ENCODE measurements around the gene ITSN1. TPM values are rescaled to one million over a fixed set of nuclear protein-coding genes. Genes with fewer than 3 reads are reported as not detected.

ITSN1 gene
- polyA plus RNA-seq, 3 donors from 2014 or later: 0.50 to 0.57 TPM; not detected in 1

DNA sequence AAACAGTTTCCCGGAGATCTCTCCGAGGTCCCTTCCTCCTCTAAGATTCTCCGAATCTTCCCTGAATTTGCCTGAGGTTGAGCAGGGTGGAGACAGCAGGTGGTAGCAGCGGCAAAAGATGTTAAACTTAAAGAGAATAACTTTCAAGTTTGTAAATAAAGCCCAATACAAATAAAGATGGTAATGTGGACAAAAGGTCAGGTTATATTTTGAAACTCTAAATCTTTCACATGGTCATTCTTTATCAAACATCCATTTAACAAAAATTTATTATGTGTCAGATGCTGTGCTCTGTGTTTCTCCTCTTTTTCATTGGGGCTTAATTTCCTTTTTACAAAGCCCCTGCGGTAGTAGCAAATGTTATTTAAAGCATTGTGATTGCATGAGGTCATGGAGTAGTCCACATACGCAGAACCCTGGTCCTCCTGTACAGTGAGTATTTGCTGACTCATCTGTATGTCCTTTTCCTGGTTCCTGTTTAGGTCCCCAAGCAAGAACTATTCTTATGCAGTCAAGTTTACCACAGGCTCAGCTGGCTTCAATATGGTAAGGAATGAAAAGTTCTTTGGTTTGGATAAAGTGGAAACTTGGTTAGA, 119.2 kb downstream of the ITSN1 start:
- Mint-ChIP-seq H3K4me1 (no peaks in the 10 kb centered on the region), H3K4me3 (no peak overlapping the region), H3K27ac (no peak overlapping the region), H3K27me3 (ENCODE audit: low read depth in 3 of 3) (peaks cover 0 to 4% (median 3%) of the 10 kb centered on the region in 3 donors), H3K36me3 (peaks cover 0 to 9% (median 0%) of the 10 kb centered on the region in 3 donors), H3K9me3 (no peaks in the 10 kb centered on the region)
- DNase-seq: no peak

DNA sequence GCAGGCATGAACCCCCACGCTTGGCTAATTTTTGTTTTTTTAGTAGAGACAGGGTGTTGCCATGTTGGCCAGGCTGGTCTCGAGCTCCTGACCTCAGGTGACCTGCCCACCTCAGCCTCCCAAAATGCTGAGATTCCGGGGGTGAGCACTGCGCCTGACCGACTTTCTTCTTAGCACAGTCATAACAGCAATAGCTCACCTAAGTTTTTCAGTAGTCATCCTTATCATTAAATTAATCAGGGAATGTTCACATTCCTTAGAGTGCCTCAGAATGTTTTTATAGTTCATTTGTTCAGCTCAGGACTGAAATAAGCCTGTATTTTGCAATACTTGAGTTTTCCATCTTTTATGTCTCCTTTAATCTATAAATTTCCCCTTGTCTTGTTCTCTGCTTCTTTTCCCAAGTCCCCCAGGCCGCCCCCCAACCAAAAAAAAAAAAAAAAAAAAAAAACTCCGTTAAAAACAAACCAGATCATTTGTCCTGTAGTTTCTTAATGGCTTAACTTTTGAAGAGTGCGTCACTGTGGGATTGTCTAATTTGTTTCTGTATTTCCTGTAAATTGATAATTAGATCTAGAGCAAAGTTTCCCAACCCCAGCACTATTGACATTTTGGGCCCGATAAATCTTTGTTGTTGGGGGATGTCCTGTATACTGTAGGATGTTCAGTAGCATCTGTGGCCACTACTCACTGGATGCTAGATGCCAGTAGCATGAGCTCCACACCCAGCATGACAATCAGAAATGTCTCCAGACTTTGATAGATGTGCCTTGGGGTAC, 120.7 kb downstream of the ITSN1 start:
- H3K36me3 Mint-ChIP-seq: peaks cover 0 to 10% (median 0%) of the 10 kb centered on the region in 3 donors
- H3K27me3 Mint-ChIP-seq (ENCODE audit: low read depth in 3 of 3): peaks cover 0 to 4% (median 4%) of the 10 kb centered on the region in 3 donors
- H3K4me3 Mint-ChIP-seq: no peak overlapping the region
- no peaks in the 10 kb centered on the region for H3K4me1 Mint-ChIP-seq
- H3K9me3 Mint-ChIP-seq: no peaks in the 10 kb centered on the region
- no peak for DNase-seq
- no peak overlapping the region for H3K27ac Mint-ChIP-seq

DNA sequence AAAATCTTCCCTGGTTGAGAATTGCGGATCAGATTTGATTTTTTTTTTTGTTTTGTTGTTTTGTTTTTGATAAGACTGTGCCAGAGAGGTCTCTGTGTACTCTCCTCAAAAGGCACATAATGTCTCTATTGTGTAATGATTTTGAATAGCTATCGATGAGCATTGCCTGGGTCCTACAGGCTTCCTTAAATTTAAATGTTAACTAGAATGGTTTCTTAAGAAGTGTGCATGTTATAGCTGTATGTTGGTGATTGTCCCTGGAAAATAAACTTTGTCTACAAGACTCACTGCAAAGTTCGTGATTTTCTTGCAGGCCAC, 121.2 kb downstream of the ITSN1 start:
- peaks cover 0 to 10% (median 0%) of the 10 kb centered on the region in 3 donors for H3K36me3 Mint-ChIP-seq
- H3K27me3 Mint-ChIP-seq (ENCODE audit: low read depth in 3 of 3): peaks cover 0 to 4% (median 4%) of the 10 kb centered on the region in 3 donors

DNA sequence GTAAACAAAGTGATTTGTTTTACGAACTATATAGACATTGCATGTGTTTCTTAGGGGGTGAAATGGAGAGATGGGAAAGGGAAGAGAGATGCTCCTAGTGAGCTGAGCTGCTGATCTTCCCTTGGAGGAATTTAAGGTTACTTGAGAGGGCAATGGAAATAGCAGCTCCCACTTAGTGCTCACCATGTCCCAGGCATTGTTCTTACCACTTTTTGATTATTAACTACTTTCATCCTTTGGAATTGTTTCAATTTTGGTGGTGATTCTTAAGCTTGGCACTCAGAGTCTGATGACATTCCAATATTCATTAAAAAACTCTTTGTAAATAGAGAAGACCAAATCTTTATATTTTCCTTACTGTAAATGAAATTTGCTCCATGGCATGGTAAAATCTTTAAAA, 124.9 kb downstream of the ITSN1 start:
- no peak for DNase-seq
- no peaks in the 10 kb centered on the region for H3K4me1 Mint-ChIP-seq
- no peak overlapping the region for H3K4me3 Mint-ChIP-seq
- H3K9me3 Mint-ChIP-seq: no peaks in the 10 kb centered on the region
- peaks cover 3 to 14% (median 8%) of the 10 kb centered on the region in 3 donors for H3K36me3 Mint-ChIP-seq
- no peak overlapping the region for H3K27ac Mint-ChIP-seq
- peaks cover 0 to 3% (median 2%) of the 10 kb centered on the region in 3 donors for H3K27me3 Mint-ChIP-seq (ENCODE audit: low read depth in 3 of 3)

More for the DNA sequence above, 121.2 kb downstream of the ITSN1 start:
- no peak overlapping the region for H3K4me3 Mint-ChIP-seq
- DNase-seq: no peak
- H3K27ac Mint-ChIP-seq: no peak overlapping the region
- no peaks in the 10 kb centered on the region for H3K9me3 Mint-ChIP-seq
- no peaks in the 10 kb centered on the region for H3K4me1 Mint-ChIP-seq

DNA sequence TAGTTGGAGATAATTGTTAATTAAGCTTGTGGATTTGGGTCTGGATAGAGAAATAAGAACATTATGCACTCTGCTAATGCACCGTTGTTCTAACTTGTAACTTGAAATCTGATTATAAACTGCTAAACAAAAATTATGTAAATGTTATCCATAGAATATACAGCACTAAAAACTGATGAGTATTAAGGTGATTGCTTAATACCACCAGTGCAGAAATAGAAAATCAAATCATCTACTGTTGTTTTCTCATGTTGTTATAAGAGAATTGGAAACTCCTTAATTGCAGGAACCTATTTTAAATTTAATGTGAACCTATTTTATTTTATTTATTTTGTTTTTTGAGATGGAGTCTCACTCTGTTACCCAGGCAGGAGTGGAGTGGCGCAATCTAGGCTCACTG, 125.7 kb downstream of the ITSN1 start:
- Mint-ChIP-seq H3K36me3 (peaks cover 3 to 14% (median 8%) of the 10 kb centered on the region in 3 donors), H3K27me3 (ENCODE audit: low read depth in 3 of 3) (peaks cover 0 to 3% (median 2%) of the 10 kb centered on the region in 3 donors), H3K4me3 (no peak overlapping the region), H3K9me3 (no peaks in the 10 kb centered on the region), H3K4me1 (no peaks in the 10 kb centered on the region), H3K27ac (no peak overlapping the region)
- DNase-seq: no peak

DNA sequence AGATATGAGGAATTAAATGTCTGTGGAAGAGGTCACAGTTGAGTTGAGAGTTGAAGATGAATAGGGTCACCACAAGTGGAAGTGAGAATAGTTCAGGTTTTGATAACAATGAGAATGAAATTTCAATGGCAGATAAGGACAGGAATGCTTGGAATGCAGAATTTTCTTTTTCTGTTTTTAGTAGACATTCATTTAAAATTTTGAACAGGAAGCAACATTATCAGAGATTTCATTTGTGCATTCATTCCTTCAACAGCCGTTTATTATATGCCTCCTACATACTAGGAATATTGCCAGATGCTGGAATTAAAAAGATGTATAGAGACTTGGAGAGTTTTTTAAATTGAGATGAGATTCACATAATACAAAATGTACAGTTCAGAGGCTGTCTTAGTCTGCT, 126.8 kb downstream of the ITSN1 start:
- Mint-ChIP-seq H3K4me1 (no peaks in the 10 kb centered on the region), H3K36me3 (peaks cover 3 to 11% (median 8%) of the 10 kb centered on the region in 3 donors), H3K4me3 (no peak overlapping the region), H3K27me3 (ENCODE audit: low read depth in 3 of 3) (peaks cover 0 to 3% (median 2%) of the 10 kb centered on the region in 3 donors), H3K27ac (no peak overlapping the region), H3K9me3 (no peaks in the 10 kb centered on the region)
- DNase-seq: no peak

DNA sequence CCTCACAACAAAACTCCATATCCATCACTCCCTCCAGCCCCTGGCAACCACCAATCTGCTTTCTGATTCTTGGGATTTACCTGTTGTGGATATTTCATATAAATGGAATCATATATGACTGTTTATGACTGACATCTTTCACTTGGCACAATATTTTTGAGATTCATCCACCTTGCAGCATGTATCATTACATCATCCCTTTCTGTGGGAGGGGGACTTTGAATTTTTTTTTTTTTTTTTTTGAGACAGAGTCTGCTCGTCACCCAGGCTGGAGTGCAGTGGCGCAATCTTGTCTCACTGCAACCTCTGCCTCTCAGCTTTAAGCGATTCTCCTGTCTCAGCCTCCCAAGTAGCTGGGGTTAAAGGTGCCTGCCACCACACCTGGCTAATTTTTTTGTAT, 128.2 kb downstream of the ITSN1 start:
- Mint-ChIP-seq H3K36me3 (peaks cover 3 to 11% (median 8%) of the 10 kb centered on the region in 3 donors), H3K9me3 (no peaks in the 10 kb centered on the region), H3K27me3 (ENCODE audit: low read depth in 3 of 3) (peaks cover 0 to 3% (median 2%) of the 10 kb centered on the region in 3 donors), H3K4me3 (no peak overlapping the region), H3K4me1 (no peaks in the 10 kb centered on the region), H3K27ac (no peak overlapping the region)
- DNase-seq: no peak

DNA sequence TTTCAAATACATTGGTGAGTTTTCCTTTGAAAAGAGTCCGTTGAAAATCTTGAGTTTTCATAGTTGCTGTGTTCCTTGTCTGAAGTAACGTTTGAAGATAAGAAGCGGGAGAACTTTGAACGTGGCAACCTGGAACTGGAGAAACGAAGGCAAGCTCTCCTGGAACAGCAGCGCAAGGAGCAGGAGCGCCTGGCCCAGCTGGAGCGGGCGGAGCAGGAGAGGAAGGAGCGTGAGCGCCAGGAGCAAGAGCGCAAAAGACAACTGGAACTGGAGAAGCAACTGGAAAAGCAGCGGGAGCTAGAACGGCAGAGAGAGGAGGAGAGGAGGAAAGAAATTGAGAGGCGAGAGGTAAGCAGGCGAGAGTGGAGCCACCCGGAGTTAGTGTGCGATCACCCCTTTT, 129.7 kb downstream of the ITSN1 start:
- Mint-ChIP-seq H3K9me3 (no peaks in the 10 kb centered on the region), H3K4me1 (no peaks in the 10 kb centered on the region), H3K27ac (no peak overlapping the region), H3K36me3 (peaks cover 3 to 8% (median 4%) of the 10 kb centered on the region in 3 donors), H3K4me3 (no peak overlapping the region), H3K27me3 (ENCODE audit: low read depth in 3 of 3) (peaks cover 0 to 3% (median 0%) of the 10 kb centered on the region in 3 donors)
- no peak for DNase-seq

DNA sequence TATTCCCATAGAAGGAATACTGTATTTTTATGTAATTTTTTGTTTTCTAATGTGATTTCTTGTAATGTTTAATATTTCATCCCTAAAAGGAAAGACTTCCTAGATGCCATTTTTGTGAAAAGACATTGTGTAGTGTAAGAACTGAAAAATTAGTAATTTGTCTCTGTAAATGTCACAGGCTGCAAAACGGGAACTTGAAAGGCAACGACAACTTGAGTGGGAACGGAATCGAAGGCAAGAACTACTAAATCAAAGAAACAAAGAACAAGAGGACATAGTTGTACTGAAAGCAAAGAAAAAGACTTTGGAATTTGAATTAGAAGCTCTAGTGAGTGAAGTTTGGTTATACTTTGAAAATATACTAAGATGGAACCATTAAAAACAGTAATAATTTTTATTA, 132.2 kb downstream of the ITSN1 start:
- DNase-seq: no peak
- Mint-ChIP-seq H3K27ac (no peak overlapping the region), H3K27me3 (ENCODE audit: low read depth in 3 of 3) (peaks cover 0 to 3% (median 2%) of the 10 kb centered on the region in 3 donors), H3K36me3 (peaks cover 3 to 9% (median 8%) of the 10 kb centered on the region in 3 donors), H3K9me3 (peaks cover 0 to 4% (median 0%) of the 10 kb centered on the region in 6 donors), H3K4me1 (no peaks in the 10 kb centered on the region), H3K4me3 (no peak overlapping the region)

DNA sequence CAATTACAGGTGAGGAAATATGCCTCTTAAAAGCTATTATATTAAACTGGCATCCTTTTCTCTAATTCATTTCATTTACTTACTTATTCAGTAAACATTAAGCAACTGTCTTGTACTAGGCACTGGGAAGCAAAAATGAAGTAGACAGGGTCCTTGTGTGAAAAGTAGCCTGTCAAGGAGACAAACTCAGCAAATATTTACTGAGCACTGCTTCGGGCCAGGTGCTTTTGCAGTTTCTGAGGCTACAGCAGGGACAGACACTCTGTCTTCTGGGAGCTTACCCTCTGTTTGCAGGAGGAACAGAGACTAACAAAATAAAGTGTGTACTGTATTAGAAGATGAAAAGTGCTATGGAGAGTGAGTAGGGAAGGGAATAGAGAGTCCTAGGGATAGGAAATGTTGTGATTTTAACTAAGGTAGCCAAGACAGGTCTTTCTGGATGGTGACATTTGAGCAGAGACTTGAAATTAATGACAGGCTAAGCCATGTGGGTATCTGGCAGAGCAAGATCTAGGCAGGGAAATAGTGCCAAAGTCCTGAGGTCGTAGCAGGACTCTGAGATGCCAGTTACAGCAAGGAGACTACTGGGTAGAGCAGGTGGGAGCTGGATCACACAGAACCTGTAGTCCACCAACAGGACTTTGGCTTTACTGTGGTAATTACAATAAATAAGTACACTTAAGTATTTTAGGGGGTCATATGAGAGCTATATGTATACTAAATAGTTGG, 133.0 kb downstream of the ITSN1 start:
- DNase-seq: no peak
- peaks cover 3 to 9% (median 7%) of the 10 kb centered on the region in 3 donors for H3K36me3 Mint-ChIP-seq
- H3K4me1 Mint-ChIP-seq: no peaks in the 10 kb centered on the region
- H3K27me3 Mint-ChIP-seq (ENCODE audit: low read depth in 3 of 3): peaks cover 0 to 3% (median 2%) of the 10 kb centered on the region in 3 donors
- no peak overlapping the region for H3K4me3 Mint-ChIP-seq
- peaks cover 0 to 4% (median 0%) of the 10 kb centered on the region in 6 donors for H3K9me3 Mint-ChIP-seq
- H3K27ac Mint-ChIP-seq: no peak overlapping the region

DNA sequence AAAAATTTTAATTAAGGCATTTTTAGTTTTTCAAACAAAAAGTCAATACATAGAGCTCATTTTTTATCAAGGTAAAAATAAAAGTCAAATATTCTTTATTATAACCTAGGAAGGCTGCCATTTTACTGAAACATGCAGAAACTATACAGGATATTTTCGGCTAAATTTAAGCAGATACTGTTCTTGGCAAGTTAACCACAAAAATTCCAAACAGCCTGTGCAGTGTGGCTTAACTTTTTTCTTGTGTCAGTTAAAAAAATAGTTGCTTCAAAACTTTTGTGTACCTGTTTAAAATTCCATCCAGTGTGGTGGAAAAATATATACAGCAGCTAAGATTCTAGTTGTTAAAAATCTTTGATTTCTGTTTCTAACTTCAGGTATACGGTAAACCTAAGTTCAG, 138.3 kb downstream of the ITSN1 start:
- DNase-seq: no peak
- peaks cover 0 to 5% (median 0%) of the 10 kb centered on the region in 3 donors for H3K36me3 Mint-ChIP-seq
- peaks cover 0 to 4% (median 0%) of the 10 kb centered on the region in 6 donors for H3K9me3 Mint-ChIP-seq
- no peak overlapping the region for H3K27ac Mint-ChIP-seq
- H3K4me3 Mint-ChIP-seq: no peak overlapping the region
- no peaks in the 10 kb centered on the region for H3K4me1 Mint-ChIP-seq
- H3K27me3 Mint-ChIP-seq (ENCODE audit: low read depth in 3 of 3): peaks cover 0 to 4% (median 3%) of the 10 kb centered on the region in 3 donors

DNA sequence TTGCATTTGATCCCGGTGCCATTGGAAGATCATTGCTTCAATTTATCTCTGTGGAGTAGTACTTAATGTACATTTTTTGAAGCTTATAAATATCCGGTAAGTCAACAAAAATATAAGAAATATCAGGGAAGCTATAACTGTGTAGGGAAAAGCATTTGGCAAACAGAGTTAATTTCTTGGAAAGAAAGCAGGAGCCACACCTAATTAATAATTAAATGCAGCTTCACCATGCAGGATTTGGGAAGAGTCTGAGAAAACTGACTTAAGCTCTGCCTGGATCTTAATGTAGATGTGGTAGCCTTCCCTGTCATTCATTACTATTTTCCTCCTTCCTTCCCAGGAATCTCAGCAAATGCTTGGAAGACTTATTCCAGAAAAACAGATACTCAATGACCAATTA, 138.8 kb downstream of the ITSN1 start:
- no peak for DNase-seq
- Mint-ChIP-seq H3K4me3 (no peak overlapping the region), H3K36me3 (peaks cover 0 to 5% (median 0%) of the 10 kb centered on the region in 3 donors), H3K4me1 (no peaks in the 10 kb centered on the region), H3K27ac (no peak overlapping the region), H3K9me3 (peaks cover 0 to 4% (median 0%) of the 10 kb centered on the region in 6 donors), H3K27me3 (ENCODE audit: low read depth in 3 of 3) (peaks cover 0 to 4% (median 3%) of the 10 kb centered on the region in 3 donors)

DNA sequence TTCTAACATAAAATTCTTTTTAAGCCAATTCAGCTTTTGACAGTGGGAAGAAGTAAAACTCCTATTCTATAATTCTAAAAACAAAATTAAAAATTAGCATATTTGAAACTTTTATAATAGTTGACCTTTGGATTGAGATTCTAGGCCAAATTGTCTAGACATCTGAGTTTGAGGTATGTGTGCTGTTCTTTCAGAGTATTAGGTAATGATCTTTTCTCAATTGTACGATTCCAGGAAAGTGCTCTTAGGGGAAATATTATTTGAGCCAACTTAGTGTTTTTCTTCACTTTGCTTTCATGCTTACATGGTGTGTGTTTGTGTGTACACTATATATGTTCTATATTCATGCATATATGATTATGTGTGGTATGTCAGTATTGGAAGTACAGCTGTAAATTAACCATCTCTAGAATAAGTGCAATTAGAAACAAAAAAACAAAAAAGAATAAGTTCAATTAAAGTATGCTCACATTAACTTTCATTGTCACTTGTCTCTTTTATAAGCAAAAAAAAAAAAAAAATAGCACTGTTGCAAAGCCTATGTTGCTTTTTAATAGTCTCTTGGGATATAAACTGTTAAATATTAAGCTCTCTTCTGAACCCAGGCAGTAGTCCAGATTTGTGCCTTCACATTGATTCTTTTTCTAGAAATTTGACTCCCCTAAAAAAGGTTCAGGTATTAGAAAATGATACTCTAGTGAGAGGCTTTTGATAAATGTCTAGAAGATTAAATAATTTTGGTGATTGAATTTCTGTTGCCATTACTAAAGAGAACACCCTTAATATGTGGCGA, 141.1 kb downstream of the ITSN1 start:
- no peak overlapping the region for H3K4me3 Mint-ChIP-seq
- H3K27me3 Mint-ChIP-seq (ENCODE audit: low read depth in 3 of 3): peaks cover 0 to 4% (median 3%) of the 10 kb centered on the region in 3 donors
- H3K9me3 Mint-ChIP-seq: peaks cover 0 to 4% (median 0%) of the 10 kb centered on the region in 6 donors
- DNase-seq: no peak
- H3K4me1 Mint-ChIP-seq: no peaks in the 10 kb centered on the region
- peaks cover 0 to 5% (median 0%) of the 10 kb centered on the region in 3 donors for H3K36me3 Mint-ChIP-seq
- H3K27ac Mint-ChIP-seq: no peak overlapping the region
